ENCODE measurements around the gene QRFP. TPM values are rescaled to one million over a fixed set of nuclear protein-coding genes. Genes with fewer than 3 reads are reported as not detected.

QRFP gene
- total and polyA plus RNA-seq, 4 experiments from 2014 or later: not detected

GRCh38 chr9:130940693-130941576, 44.3 kb upstream of the QRFP start:
- Mint-ChIP-seq H3K27me3 (peaks cover 27 to 42% of the 10 kb centered on the region in 2 donors), H3K4me1 (peaks cover 3 to 18% (median 10%) of the 10 kb centered on the region in 4 donors), H3K9me3 (peaks cover 0 to 2% (median 0%) of the 10 kb centered on the region in 8 donors), H3K4me3 (peak overlapping the region in 5 of 8 donors; percentile 52 to 77 (median 64)), H3K27ac (no peak overlapping the region), H3K36me3 (no peaks in the 10 kb centered on the region)
- no peak overlapping the region for H3K4me3 ChIP-seq (ENCODE audit: low read length in 2 of 2)
- no peaks in the 10 kb centered on the region for H3K36me3 ChIP-seq (ENCODE audit: insufficient read depth, low read length)
- no peak overlapping the region for H3K27ac ChIP-seq (ENCODE audit: low read depth, low read length)
- no peaks in the 10 kb centered on the region for H3K9me3 ChIP-seq (ENCODE audit: control insufficient read depth in 1 of 2, low read length in 2 of 2)
- POLR2A ChIA-PET (ENCODE audit: partially characterized antibody): no interaction called here
- intact Hi-C loops (cut with micrococcal nuclease): loop anchor here (1.0 to 5.0 kb wide), 3 partner anchors 74 to 479 kb away; no protein-coding TSS in a partner anchor
- H3K4me1 ChIP-seq (ENCODE audit: insufficient read depth, low read length): peaks cover 12% of the 10 kb centered on the region
- DNase-seq: peak; percentile 50 to 68 (median 58)
- CTCF ChIA-PET (ENCODE audit: partially characterized antibody): interaction anchor here (1.0 kb wide), 1 partner anchor 238 kb away, joined by 3 read pairs; no protein-coding TSS in a partner anchor
- H3K27me3 ChIP-seq (ENCODE audit: insufficient read depth, low read length): peaks cover 37% of the 10 kb centered on the region

GRCh38 chr9:130940027-130940549, 43.5 kb upstream of the QRFP start:
- H3K36me3 ChIP-seq (ENCODE audit: insufficient read depth, low read length): no peaks in the 10 kb centered on the region
- Mint-ChIP-seq H3K9me3 (peaks cover 0 to 2% (median 0%) of the 10 kb centered on the region in 8 donors), H3K36me3 (no peaks in the 10 kb centered on the region), H3K27ac (no peak overlapping the region), H3K4me3 (peak overlapping the region in 1 of 8 donors; percentile 77), H3K4me1 (peaks cover 3 to 18% (median 10%) of the 10 kb centered on the region in 4 donors), H3K27me3 (peaks cover 32 to 47% of the 10 kb centered on the region in 2 donors)
- H3K27ac ChIP-seq (ENCODE audit: low read depth, low read length): no peak overlapping the region
- H3K4me3 ChIP-seq (ENCODE audit: low read length in 2 of 2): no peak overlapping the region
- H3K4me1 ChIP-seq (ENCODE audit: insufficient read depth, low read length): peaks cover 12% of the 10 kb centered on the region
- peaks cover 37% of the 10 kb centered on the region for H3K27me3 ChIP-seq (ENCODE audit: insufficient read depth, low read length)
- POLR2A ChIA-PET (ENCODE audit: partially characterized antibody): no interaction called here
- intact Hi-C loops (cut with micrococcal nuclease): loop anchor here (2.0 to 5.0 kb wide), 2 partner anchors 73 to 478 kb away; no protein-coding TSS in a partner anchor
- H3K9me3 ChIP-seq (ENCODE audit: control insufficient read depth in 1 of 2, low read length in 2 of 2): no peaks in the 10 kb centered on the region
- no peak for DNase-seq
- CTCF ChIA-PET (ENCODE audit: partially characterized antibody): no interaction called here

- Mint-ChIP-seq H3K27me3 (peaks cover 36 to 50% of the 10 kb centered on the region in 2 donors), H3K27ac (no peak overlapping the region), H3K4me1 (peaks cover 3 to 18% (median 10%) of the 10 kb centered on the region in 4 donors), H3K4me3 (no peak overlapping the region), H3K36me3 (no peaks in the 10 kb centered on the region), H3K9me3 (peaks cover 0 to 2% (median 0%) of the 10 kb centered on the region in 8 donors)
- POLR2A ChIA-PET (ENCODE audit: partially characterized antibody): no interaction called here
- Histone ChIP-seq H3K36me3 (ENCODE audit: insufficient read depth, low read length) (no peaks in the 10 kb centered on the region), H3K27ac (ENCODE audit: low read depth, low read length) (no peak overlapping the region), H3K4me3 (ENCODE audit: low read length in 2 of 2) (no peak overlapping the region), H3K27me3 (ENCODE audit: insufficient read depth, low read length) (peaks cover 40% of the 10 kb centered on the region), H3K9me3 (ENCODE audit: control insufficient read depth in 1 of 2, low read length in 2 of 2) (no peaks in the 10 kb centered on the region), H3K4me1 (ENCODE audit: insufficient read depth, low read length) (peaks cover 12% of the 10 kb centered on the region)
- CTCF ChIA-PET (ENCODE audit: partially characterized antibody): no interaction called here
- intact Hi-C loops (cut with micrococcal nuclease): loop anchor here (2.0 to 5.0 kb wide), 2 partner anchors 73 to 477 kb away; no protein-coding TSS in a partner anchor
- DNase-seq: no peak
These were observed 42.9 kb upstream of the QRFP start for GRCh38 chr9:130939405-130940026.

- Histone ChIP-seq H3K27me3 (ENCODE audit: insufficient read depth, low read length) (peaks cover 46% of the 10 kb centered on the region), H3K36me3 (ENCODE audit: insufficient read depth, low read length) (no peaks in the 10 kb centered on the region), H3K9me3 (ENCODE audit: control insufficient read depth in 1 of 2, low read length in 2 of 2) (no peaks in the 10 kb centered on the region), H3K4me3 (ENCODE audit: low read length in 2 of 2) (no peak within 1 kb of the TSS), H3K27ac (ENCODE audit: low read depth, low read length) (no peak within 1 kb of the TSS), H3K4me1 (ENCODE audit: insufficient read depth, low read length) (peaks cover 12% of the 10 kb centered on the region)
- ChIA-PET CTCF (ENCODE audit: partially characterized antibody) (no interaction called here), POLR2A (ENCODE audit: partially characterized antibody) (no interaction called here)
- DNase-seq: no peak
- Mint-ChIP-seq H3K4me1 (peaks cover 3 to 18% (median 10%) of the 10 kb centered on the region in 4 donors), H3K27me3 (peaks cover 36 to 50% of the 10 kb centered on the region in 2 donors), H3K27ac (no peak within 1 kb of the TSS), H3K9me3 (peaks cover 0 to 2% (median 0%) of the 10 kb centered on the region in 8 donors), H3K36me3 (no peaks in the 10 kb centered on the region), H3K4me3 (peak within 1 kb of the TSS in 4 of 8 donors; percentile 32 to 77 (median 42))
- intact Hi-C loops (cut with micrococcal nuclease): no loop called here
These were observed 42.2 kb upstream of the QRFP start, which contains the start of gene FIBCD1 for GRCh38 chr9:130938652-130939404. Gene FIBCD1, minus strand, starts transcription at chr9:130939247. Its CDS starts 640 bp downstream, at chr9:130938607.

- peak overlapping the region in 2 of 8 donors; percentile 30 to 54 for H3K4me3 Mint-ChIP-seq
- H3K4me3 ChIP-seq (ENCODE audit: low read length in 2 of 2): no peak overlapping the region
- H3K27ac Mint-ChIP-seq: no peak overlapping the region
These were observed 41.6 kb upstream of the QRFP start for GRCh38 chr9:130938184-130938651.

GRCh38 chr9:130937146-130938076, 40.8 kb upstream of the QRFP start:
- no peak overlapping the region for H3K27ac ChIP-seq (ENCODE audit: low read depth, low read length)
- no peaks in the 10 kb centered on the region for H3K9me3 ChIP-seq (ENCODE audit: control insufficient read depth in 1 of 2, low read length in 2 of 2)
- peak in 1 of 5 donors; percentile 7 for DNase-seq
- POLR2A ChIA-PET (ENCODE audit: partially characterized antibody): interaction anchor here (0.5 kb wide), 1 partner anchor 180 kb away, joined by 3 read pairs; no protein-coding TSS in a partner anchor
- Mint-ChIP-seq H3K27me3 (peaks cover 43 to 53% of the 10 kb centered on the region in 2 donors), H3K9me3 (peaks cover 0 to 2% (median 0%) of the 10 kb centered on the region in 8 donors), H3K36me3 (no peaks in the 10 kb centered on the region), H3K27ac (no peak overlapping the region), H3K4me3 (peak overlapping the region in 6 of 8 donors; percentile 9 to 67 (median 48)), H3K4me1 (peaks cover 3 to 18% (median 10%) of the 10 kb centered on the region in 4 donors)
- peaks cover 12% of the 10 kb centered on the region for H3K4me1 ChIP-seq (ENCODE audit: insufficient read depth, low read length)
- peaks cover 43% of the 10 kb centered on the region for H3K27me3 ChIP-seq (ENCODE audit: insufficient read depth, low read length)
- no peak overlapping the region for H3K4me3 ChIP-seq (ENCODE audit: low read length in 2 of 2)
- intact Hi-C loops (cut with micrococcal nuclease): no loop called here
- CTCF ChIA-PET (ENCODE audit: partially characterized antibody): no interaction called here
- no peaks in the 10 kb centered on the region for H3K36me3 ChIP-seq (ENCODE audit: insufficient read depth, low read length)

More at GRCh38 chr9:130938184-130938651, 41.6 kb upstream of the QRFP start:
- Mint-ChIP-seq H3K36me3 (no peaks in the 10 kb centered on the region), H3K4me1 (peaks cover 3 to 18% (median 10%) of the 10 kb centered on the region in 4 donors), H3K27me3 (peaks cover 36 to 48% of the 10 kb centered on the region in 2 donors), H3K9me3 (peaks cover 0 to 2% (median 0%) of the 10 kb centered on the region in 8 donors)
- Histone ChIP-seq H3K27ac (ENCODE audit: low read depth, low read length) (no peak overlapping the region), H3K27me3 (ENCODE audit: insufficient read depth, low read length) (peaks cover 44% of the 10 kb centered on the region), H3K4me1 (ENCODE audit: insufficient read depth, low read length) (peaks cover 12% of the 10 kb centered on the region), H3K36me3 (ENCODE audit: insufficient read depth, low read length) (no peaks in the 10 kb centered on the region), H3K9me3 (ENCODE audit: control insufficient read depth in 1 of 2, low read length in 2 of 2) (no peaks in the 10 kb centered on the region)
- intact Hi-C loops (cut with micrococcal nuclease): no loop called here
- POLR2A ChIA-PET (ENCODE audit: partially characterized antibody): no interaction called here
- DNase-seq: no peak
- CTCF ChIA-PET (ENCODE audit: partially characterized antibody): no interaction called here

All from CD4-positive, alpha-beta memory T cell (primary cell).